ENCODE data around the gene RIC1. TPM values are rescaled to one million over a fixed set of nuclear protein-coding genes. Genes with fewer than 3 reads are reported as not detected.

Gene RIC1, protein sequence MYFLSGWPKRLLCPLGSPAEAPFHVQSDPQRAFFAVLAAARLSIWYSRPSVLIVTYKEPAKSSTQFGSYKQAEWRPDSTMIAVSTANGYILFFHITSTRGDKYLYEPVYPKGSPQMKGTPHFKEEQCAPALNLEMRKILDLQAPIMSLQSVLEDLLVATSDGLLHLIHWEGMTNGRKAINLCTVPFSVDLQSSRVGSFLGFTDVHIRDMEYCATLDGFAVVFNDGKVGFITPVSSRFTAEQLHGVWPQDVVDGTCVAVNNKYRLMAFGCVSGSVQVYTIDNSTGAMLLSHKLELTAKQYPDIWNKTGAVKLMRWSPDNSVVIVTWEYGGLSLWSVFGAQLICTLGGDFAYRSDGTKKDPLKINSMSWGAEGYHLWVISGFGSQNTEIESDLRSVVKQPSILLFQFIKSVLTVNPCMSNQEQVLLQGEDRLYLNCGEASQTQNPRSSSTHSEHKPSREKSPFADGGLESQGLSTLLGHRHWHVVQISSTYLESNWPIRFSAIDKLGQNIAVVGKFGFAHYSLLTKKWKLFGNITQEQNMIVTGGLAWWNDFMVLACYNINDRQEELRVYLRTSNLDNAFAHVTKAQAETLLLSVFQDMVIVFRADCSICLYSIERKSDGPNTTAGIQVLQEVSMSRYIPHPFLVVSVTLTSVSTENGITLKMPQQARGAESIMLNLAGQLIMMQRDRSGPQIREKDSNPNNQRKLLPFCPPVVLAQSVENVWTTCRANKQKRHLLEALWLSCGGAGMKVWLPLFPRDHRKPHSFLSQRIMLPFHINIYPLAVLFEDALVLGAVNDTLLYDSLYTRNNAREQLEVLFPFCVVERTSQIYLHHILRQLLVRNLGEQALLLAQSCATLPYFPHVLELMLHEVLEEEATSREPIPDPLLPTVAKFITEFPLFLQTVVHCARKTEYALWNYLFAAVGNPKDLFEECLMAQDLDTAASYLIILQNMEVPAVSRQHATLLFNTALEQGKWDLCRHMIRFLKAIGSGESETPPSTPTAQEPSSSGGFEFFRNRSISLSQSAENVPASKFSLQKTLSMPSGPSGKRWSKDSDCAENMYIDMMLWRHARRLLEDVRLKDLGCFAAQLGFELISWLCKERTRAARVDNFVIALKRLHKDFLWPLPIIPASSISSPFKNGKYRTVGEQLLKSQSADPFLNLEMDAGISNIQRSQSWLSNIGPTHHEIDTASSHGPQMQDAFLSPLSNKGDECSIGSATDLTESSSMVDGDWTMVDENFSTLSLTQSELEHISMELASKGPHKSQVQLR (N-terminal part only)
- total RNA-seq (2012; rRNA removed): 68.6 and 76.9 TPM in 2 replicates
- polyA plus RNA-seq (2012; rRNA removed): 25.5 and 28.8 TPM in 2 replicates
- polyA plus RNA-seq (2012; cell fraction: cytosol; rRNA removed): 8.9 and 9.9 TPM in 2 replicates
- 18.0 and 107 TPM in 2 replicates for polyA plus RNA-seq (2012; cell fraction: nucleus; rRNA removed; ENCODE audit: low replicate concordance)
- Bru-seq, nascent RNA: percentile 97 among the genes with signal in this experiment
- BruChase-seq, experiment 1, labeled RNA remaining after a 6-hour chase: percentile 85 among the genes with signal in this experiment
- percentile 94 among the genes with signal in this experiment for BruChase-seq, experiment 2, labeled RNA remaining after a 2-hour chase
- long read RNA-seq, full-length matches to known transcripts: 15 of 43 reads
- long read RNA-seq, partial matches to known transcripts: 23 of 43 reads
- long read RNA-seq, other reads (novel, unspliced or antisense): 5 of 43 reads

DNA sequence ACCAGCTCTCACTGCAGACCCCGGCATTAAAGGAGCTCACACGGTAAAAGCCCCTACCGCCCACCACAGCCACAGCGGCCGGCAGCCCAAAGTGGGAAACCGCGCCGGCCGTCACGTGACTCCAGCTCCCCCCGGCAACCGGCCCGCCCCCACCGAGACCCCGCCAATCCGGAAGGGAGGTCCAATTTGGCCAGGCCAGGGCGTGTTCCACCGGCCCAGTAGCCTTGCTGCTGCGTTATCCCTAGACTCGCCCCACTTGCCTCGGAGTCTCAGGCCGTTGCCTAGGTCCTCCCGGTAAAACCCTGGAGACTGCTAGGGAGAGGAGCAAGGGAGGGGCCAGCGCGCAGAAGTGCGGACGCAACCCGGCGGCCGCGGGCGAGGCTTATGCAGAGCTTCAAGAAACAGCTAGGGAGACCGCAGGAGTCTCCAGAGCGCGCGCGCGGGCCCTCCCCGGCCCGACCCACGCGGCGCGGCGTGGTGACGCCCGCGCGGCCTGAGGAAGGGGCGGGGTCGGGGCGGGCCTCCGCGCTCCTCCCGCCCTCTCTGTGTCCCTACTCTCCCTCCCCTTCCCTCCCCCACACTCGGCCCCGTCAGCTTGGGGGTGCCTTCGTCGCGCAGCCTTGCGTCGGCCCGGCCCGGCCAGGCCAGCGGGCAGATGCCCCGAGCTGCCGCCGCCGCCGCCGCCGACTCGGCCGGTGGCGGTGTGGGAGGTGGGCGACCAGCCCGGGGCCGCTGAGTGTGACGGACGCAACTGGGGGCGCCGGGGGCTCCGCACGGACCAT lies at the start of gene RIC1:
Gene RIC1 (plus strand): TSS at position 578 of the 782 bp plus-strand sequence. CDS start 203 bp downstream, at position 781.
- H3K4me2 ChIP-seq (ENCODE audit: low read depth, low read length): peak within 1 kb of the TSS; percentile 99
- no TSS peak for BruUV-seq (replicated peaks)
- H2AK9ac ChIP-seq (replicated peaks; ENCODE audit: low read depth, low read length, poor library complexity): peak within 1 kb of the TSS; percentile 86
- dilution Hi-C loops (cut with HindIII; ENCODE audit: low sequenced_read_pairs, unreplicated experiment): no loop called here
- peak within 1 kb of the TSS; percentile 87 for H4K5ac ChIP-seq (ENCODE audit: low read depth, low read length)
- H3K27ac ChIP-seq (ENCODE audit: insufficient read depth, low read length): peak within 1 kb of the TSS; percentile 99
- in situ Hi-C loops (cut with MboI; ENCODE audit: low sequenced_read_pairs): no loop called here
- peak within 1 kb of the TSS; percentile 97 for H2AFZ ChIP-seq (replicated peaks; ENCODE audit: low read length, poor library complexity)
- peaks cover 9 to 38% of the 10 kb centered on the region in 2 experiments for H3K79me1 ChIP-seq (ENCODE audit: low read depth in 1 of 2, low read length in 2 of 2)
- peak within 1 kb of the TSS; percentile 93 for H2BK120ac ChIP-seq (ENCODE audit: low read depth, low read length)
- peak within 1 kb of the TSS; percentile 99 for H2BK15ac ChIP-seq (ENCODE audit: low read depth, low read length)
- H3K56ac ChIP-seq (ENCODE audit: extremely low read depth, insufficient read depth, low read length): peak within 1 kb of the TSS; percentile 98
- H2AK5ac ChIP-seq (ENCODE audit: low read depth, low read length): peak within 1 kb of the TSS; percentile 78
- H4K91ac ChIP-seq (ENCODE audit: insufficient read depth, low read depth, low read length): peak within 1 kb of the TSS; percentile 94
- no peaks in the 10 kb centered on the region for H3K36me3 ChIP-seq (ENCODE audit: control insufficient read depth, insufficient read depth, low read length)
- peak within 1 kb of the TSS; percentile 95 for H2BK5ac ChIP-seq (ENCODE audit: low read depth, low read length, poor library complexity, severe bottlenecking)
- peak within 1 kb of the TSS; percentile 67 to 84 for H4K8ac ChIP-seq (ENCODE audit: low read depth in 2 of 2, low read length in 2 of 2)
- intact Hi-C loops (cut with micrococcal nuclease): no loop called here
- CTCF ChIA-PET: no interaction called here
- DNase-seq (peak; percentile 89), ATAC-seq (ENCODE audit: low read depth) (peak; percentile 93)
- H3K18ac ChIP-seq (ENCODE audit: low read depth, low read length): peak within 1 kb of the TSS; percentile 90
- peak; percentile 53 for TF ChIP-seq BHLHE40 (IDR thresholded peaks at IDR 0.05; ENCODE audit: low read depth, low read length)
- TF ChIP-seq, protein P1, sequence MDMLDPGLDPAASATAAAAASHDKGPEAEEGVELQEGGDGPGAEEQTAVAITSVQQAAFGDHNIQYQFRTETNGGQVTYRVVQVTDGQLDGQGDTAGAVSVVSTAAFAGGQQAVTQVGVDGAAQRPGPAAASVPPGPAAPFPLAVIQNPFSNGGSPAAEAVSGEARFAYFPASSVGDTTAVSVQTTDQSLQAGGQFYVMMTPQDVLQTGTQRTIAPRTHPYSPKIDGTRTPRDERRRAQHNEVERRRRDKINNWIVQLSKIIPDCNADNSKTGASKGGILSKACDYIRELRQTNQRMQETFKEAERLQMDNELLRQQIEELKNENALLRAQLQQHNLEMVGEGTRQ (IDR thresholded peaks at IDR 0.05; ENCODE audit: low read depth, low read length): peak; percentile 85
- TF ChIP-seq, protein P2, sequence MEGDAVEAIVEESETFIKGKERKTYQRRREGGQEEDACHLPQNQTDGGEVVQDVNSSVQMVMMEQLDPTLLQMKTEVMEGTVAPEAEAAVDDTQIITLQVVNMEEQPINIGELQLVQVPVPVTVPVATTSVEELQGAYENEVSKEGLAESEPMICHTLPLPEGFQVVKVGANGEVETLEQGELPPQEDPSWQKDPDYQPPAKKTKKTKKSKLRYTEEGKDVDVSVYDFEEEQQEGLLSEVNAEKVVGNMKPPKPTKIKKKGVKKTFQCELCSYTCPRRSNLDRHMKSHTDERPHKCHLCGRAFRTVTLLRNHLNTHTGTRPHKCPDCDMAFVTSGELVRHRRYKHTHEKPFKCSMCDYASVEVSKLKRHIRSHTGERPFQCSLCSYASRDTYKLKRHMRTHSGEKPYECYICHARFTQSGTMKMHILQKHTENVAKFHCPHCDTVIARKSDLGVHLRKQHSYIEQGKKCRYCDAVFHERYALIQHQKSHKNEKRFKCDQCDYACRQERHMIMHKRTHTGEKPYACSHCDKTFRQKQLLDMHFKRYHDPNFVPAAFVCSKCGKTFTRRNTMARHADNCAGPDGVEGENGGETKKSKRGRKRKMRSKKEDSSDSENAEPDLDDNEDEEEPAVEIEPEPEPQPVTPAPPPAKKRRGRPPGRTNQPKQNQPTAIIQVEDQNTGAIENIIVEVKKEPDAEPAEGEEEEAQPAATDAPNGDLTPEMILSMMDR (conservative IDR thresholded peaks at IDR 0.05; ENCODE audit: low read depth, low read length): no peak
- no peak for TF ChIP-seq FOS (IDR thresholded peaks at IDR 0.05; ENCODE audit: low read depth, low read length)
- 0 out of 2 replicates have a peak, but pooled peaks have one; percentile 53 for TF ChIP-seq MXI1 (IDR thresholded peaks at IDR 0.05; ENCODE audit: borderline replicate concordance, low read depth, low read length)
- peak; percentile 91; the same call in 1 of the 2 replicates for TF ChIP-seq MAZ (IDR thresholded peaks at IDR 0.05; ENCODE audit: borderline replicate concordance, low read depth, low read length)
- peak; percentile 93 for TF ChIP-seq POLR2A (IDR thresholded peaks at IDR 0.05; ENCODE audit: low read depth, low read length)
- no peaks in the 10 kb centered on the region; the same call in 1 of the 2 replicates for H3K9me1 ChIP-seq (ENCODE audit: insufficient read depth, low read length)
- peaks cover 2% of the 10 kb centered on the region; the same call in 1 of the 2 replicates for H3K4me1 ChIP-seq (ENCODE audit: control insufficient read depth, insufficient read depth, low read length)
- H3K27me3 ChIP-seq (ENCODE audit: control insufficient read depth, insufficient read depth, low read length): no peaks in the 10 kb centered on the region
- peak within 1 kb of the TSS; percentile 70 for H2BK20ac ChIP-seq (ENCODE audit: low read depth, low read length)
- H4K20me1 ChIP-seq (ENCODE audit: insufficient read depth, low read length): peaks cover 32% of the 10 kb centered on the region
- H3K23ac ChIP-seq (ENCODE audit: low read depth, low read length): peak within 1 kb of the TSS; percentile 99
- H3K4ac ChIP-seq (ENCODE audit: low read depth, low read length): peak within 1 kb of the TSS; percentile 98
- peak within 1 kb of the TSS; percentile 95 for H3K14ac ChIP-seq (replicated peaks; ENCODE audit: low read depth, low read length)
- no peaks in the 10 kb centered on the region for H3K9me3 ChIP-seq (ENCODE audit: control insufficient read depth, insufficient read depth, low read length)
- POLR2A ChIA-PET (ENCODE audit: unreplicated experiment): interaction anchor here (0.6 kb wide), 3 partner anchors 76 to 380 kb away, joined by 3 to 6 read pairs (median 5); a partner anchor contains a TSS
- peak within 1 kb of the TSS; percentile 93 for H3K9ac ChIP-seq (ENCODE audit: low read depth, low read length)
- 1% methylated on average over 46 of the region's 84 CpGs; no CpG with 5 or more reads in 1 of the 2 experiments for WGBS, 2 experiments (ENCODE audit: extremely low coverage in 2 of 2, insufficient read length in 1 of 2)
- peak within 1 kb of the TSS; percentile 75 for H3K4me3 ChIP-seq (ENCODE audit: insufficient read depth, low read depth, low read length)
